RWPE1 (cell line): Measurements from ENCODE around the gene CNN2.

Source experiments
- CTCF ChIA-PET: fragments of 350-600 bp; sonication (Branson Sonifier 250); formaldehyde crosslinking; extraction: SDS; loops from one replicate; lab custom pipeline; 2021; lab: Yijun Ruan, JAX
- POLR2A ChIA-PET: fragments of 400-600 bp; formaldehyde crosslinking; extraction: SDS; loops from one replicate; lab custom pipeline; 2020; ENCODE audit warnings: antibody characterized with exemption; ENCODE audit not compliant: low non-redundant PET; lab: Yijun Ruan, JAX
- DNase-seq: peaks from one replicate; pipeline ENCODE4 v3.0.0; 2012; ENCODE audit warnings: low spot score
- H3K27ac ChIP-seq: fragments of 450-650 bp; 2 replicates; pipeline ENCODE4 v1.5.1; 2017
- CTCF ChIP-seq: fragments of 450-650 bp; conservative IDR thresholded peaks from 2 replicates; pipeline ENCODE4 v1.5.1; 2017; ENCODE audit warnings: low read depth, mild to moderate bottlenecking

Gene CNN2

GRCh38 chr19:1072371-1073015 lies 46.1 kb downstream of the CNN2 start:
- ChIA-PET CTCF (interaction anchor here (0.9 kb wide), 1 partner anchor 8 kb away, joined by 3 read pairs; no protein-coding TSS in a partner anchor), POLR2A (interaction anchor here (0.7 kb wide), 1 partner anchor 12 kb away, joined by 3 read pairs; no protein-coding TSS in a partner anchor)

GRCh38 chr19:1073063-1073955 lies 46.9 kb downstream of the CNN2 start:
- peak overlapping the region; percentile 30; the same call in 1 of the 2 replicates for H3K27ac ChIP-seq
- POLR2A ChIA-PET, result no interaction called here
- CTCF ChIA-PET, result interaction anchor here (0.9 kb wide), 1 partner anchor 9 kb away, joined by 3 read pairs; no protein-coding TSS in a partner anchor
- TF ChIP-seq CTCF, result no peak
- no peak for DNase-seq

More at GRCh38 chr19:1072371-1073015, 46.1 kb downstream of the CNN2 start:
- TF ChIP-seq CTCF, result no peak
- peak overlapping the region; percentile 30; the same call in 1 of the 2 replicates for H3K27ac ChIP-seq
- DNase-seq, result no peak

- no peak for DNase-seq
- CTCF ChIA-PET, result interaction anchor here (0.6 to 1.0 kb wide), 2 partner anchors 9 to 121 kb away, joined by 3 to 5 read pairs; no protein-coding TSS in a partner anchor
- POLR2A ChIA-PET, result no interaction called here
- TF ChIP-seq CTCF, result no peak
- peak overlapping the region; percentile 72 for H3K27ac ChIP-seq
Observed at GRCh38 chr19:1073956-1074517, 47.6 kb downstream of the CNN2 start.

GRCh38 chr19:1074544-1075283 lies 48.3 kb downstream of the CNN2 start:
- H3K27ac ChIP-seq, result peak overlapping the region; percentile 72
- CTCF ChIA-PET, result interaction anchor here (0.6 to 1.0 kb wide), 2 partner anchors 10 to 120 kb away, joined by 3 to 5 read pairs; no protein-coding TSS in a partner anchor
- no peak for TF ChIP-seq CTCF
- POLR2A ChIA-PET, result interaction anchor here (0.6 kb wide), 1 partner anchor 43 kb away, joined by 6 read pairs; no protein-coding TSS in a partner anchor
- DNase-seq, result peak; percentile 82

- ChIA-PET CTCF (interaction anchor here (0.6 kb wide), 1 partner anchor 18 kb away, joined by 9 read pairs; no protein-coding TSS in a partner anchor), POLR2A (no interaction called here)
- peak overlapping the region; percentile 72 for H3K27ac ChIP-seq
- no peak for DNase-seq
- TF ChIP-seq CTCF, result no peak
Observed at GRCh38 chr19:1076046-1076386, 49.6 kb downstream of the CNN2 start.
